SK-N-SH treated with all-trans-retinoic acid at 6 μM for 48 hours (cell line): ENCODE measurements around the gene RAC2.

Experiments used
- ATAC-seq: fragments of 200-7000 bp; cut with Tn5 transposase; 3 replicates; pipeline ENCODE4 v1.9.1; 2020; ENCODE audit warnings: mild to moderate bottlenecking, moderate library complexity
- ARNTL ChIP-seq: fragments of 450-650 bp; formaldehyde crosslinking; IDR thresholded peaks from 2 replicates; pipeline ENCODE4 v1.5.0; 2020; ENCODE audit warnings: low read depth, mild to moderate bottlenecking, moderate library complexity, borderline replicate concordance
- CREB5 ChIP-seq: fragments of 250-450 bp; sonication (Bioruptor Pico); IDR thresholded peaks from 2 replicates; pipeline ENCODE4 v1.5.1; 2020; ENCODE audit warnings: low read depth, mild to moderate bottlenecking, moderate library complexity
- CSDC2 ChIP-seq: fragments of 250-450 bp; sonication (Bioruptor Pico); IDR thresholded peaks from 2 replicates; pipeline ENCODE4 v1.5.0; 2020; ENCODE audit warnings: mild to moderate bottlenecking, moderate library complexity
- ESRRG ChIP-seq: fragments of 250-450 bp; sonication (Bioruptor Pico); IDR thresholded peaks from 2 replicates; pipeline ENCODE4 v1.6.1; 2021; ENCODE audit warnings: mild to moderate bottlenecking
- GLIS3 ChIP-seq: fragments of 250-450 bp; sonication (Bioruptor Pico); IDR thresholded peaks from 2 replicates; pipeline ENCODE4 v1.5.0; 2020; ENCODE audit warnings: mild to moderate bottlenecking, moderate library complexity
- ISL1 ChIP-seq: fragments of 250-450 bp; sonication (Bioruptor Pico); IDR thresholded peaks from 2 replicates; pipeline ENCODE4 v2.1.2; 2022; ENCODE audit warnings: mild to moderate bottlenecking, moderate library complexity
- OSR1 ChIP-seq: fragments of 250-450 bp; sonication (Bioruptor Pico); IDR thresholded peaks from 2 replicates; pipeline ENCODE4 v1.8.0; 2022; ENCODE audit warnings: moderate library complexity, mild to moderate bottlenecking, inconsistent platforms
- PATZ1 ChIP-seq: fragments of 250-450 bp; sonication (Bioruptor Pico); IDR thresholded peaks from 2 replicates; pipeline ENCODE4 v1.8.0; 2020; ENCODE audit warnings: mild to moderate bottlenecking, moderate library complexity, borderline replicate concordance
- PPARA ChIP-seq: fragments of 250-450 bp; sonication (Bioruptor Pico); IDR thresholded peaks from 2 replicates; pipeline ENCODE4 v1.5.0; 2020; ENCODE audit warnings: mild to moderate bottlenecking, borderline replicate concordance
- RARB ChIP-seq: fragments of 250-450 bp; sonication (Bioruptor Pico); IDR thresholded peaks from 2 replicates; pipeline ENCODE4 v1.8.0; 2021; ENCODE audit warnings: mild to moderate bottlenecking, moderate library complexity
- TCF4 ChIP-seq: fragments of 250-450 bp; sonication (Bioruptor Pico); IDR thresholded peaks from 2 replicates; pipeline ENCODE4 v1.8.0; 2021; ENCODE audit warnings: mild to moderate bottlenecking, moderate library complexity, borderline replicate concordance
- TOX ChIP-seq: fragments of 250-450 bp; sonication (Bioruptor Pico); IDR thresholded peaks from 2 replicates; pipeline ENCODE4 v1.8.0; 2021; ENCODE audit warnings: mild to moderate bottlenecking, moderate library complexity, borderline replicate concordance
- ZC3H10 ChIP-seq: fragments of 250-450 bp; sonication (Bioruptor Pico); IDR thresholded peaks from 2 replicates; pipeline ENCODE4 v1.5.1; 2021; ENCODE audit warnings: mild to moderate bottlenecking, moderate library complexity
- ZFP3 ChIP-seq: fragments of 250-450 bp; sonication (Bioruptor Pico); IDR thresholded peaks from 2 replicates; pipeline ENCODE4 v1.5.0; 2020; ENCODE audit warnings: mild to moderate bottlenecking, moderate library complexity
- ZFP30 ChIP-seq: fragments of 450-650 bp; formaldehyde crosslinking; IDR thresholded peaks from 2 replicates; pipeline ENCODE4 v1.5.0; 2022; ENCODE audit warnings: mild to moderate bottlenecking, moderate library complexity
- ZNF70 ChIP-seq: fragments of 450-650 bp; formaldehyde crosslinking; IDR thresholded peaks from 2 replicates; pipeline ENCODE4 v1.5.0; 2020; ENCODE audit warnings: mild to moderate bottlenecking, moderate library complexity
- ZNF8 ChIP-seq: fragments of 450-650 bp; formaldehyde crosslinking; IDR thresholded peaks from 2 replicates; pipeline ENCODE4 v1.5.0; 2020; ENCODE audit warnings: mild to moderate bottlenecking, moderate library complexity
- TF ChIP-seq, protein P1 (sequence below): fragments of 250-450 bp; sonication (Bioruptor Pico); IDR thresholded peaks from 2 replicates; pipeline ENCODE4 v1.8.0; 2021; ENCODE audit warnings: low read depth, mild to moderate bottlenecking, moderate library complexity, borderline replicate concordance
- TF ChIP-seq, protein P2 (sequence below): fragments of 250-450 bp; sonication (Bioruptor Pico); IDR thresholded peaks from 2 replicates; pipeline ENCODE4 v1.5.1; 2021; ENCODE audit warnings: mild to moderate bottlenecking, moderate library complexity
- TF ChIP-seq, protein P3 (sequence below): fragments of 250-450 bp; sonication (Bioruptor Pico); IDR thresholded peaks from 2 replicates; pipeline ENCODE4 v1.5.0; 2020; ENCODE audit warnings: mild to moderate bottlenecking, moderate library complexity

Gene RAC2

DNA sequence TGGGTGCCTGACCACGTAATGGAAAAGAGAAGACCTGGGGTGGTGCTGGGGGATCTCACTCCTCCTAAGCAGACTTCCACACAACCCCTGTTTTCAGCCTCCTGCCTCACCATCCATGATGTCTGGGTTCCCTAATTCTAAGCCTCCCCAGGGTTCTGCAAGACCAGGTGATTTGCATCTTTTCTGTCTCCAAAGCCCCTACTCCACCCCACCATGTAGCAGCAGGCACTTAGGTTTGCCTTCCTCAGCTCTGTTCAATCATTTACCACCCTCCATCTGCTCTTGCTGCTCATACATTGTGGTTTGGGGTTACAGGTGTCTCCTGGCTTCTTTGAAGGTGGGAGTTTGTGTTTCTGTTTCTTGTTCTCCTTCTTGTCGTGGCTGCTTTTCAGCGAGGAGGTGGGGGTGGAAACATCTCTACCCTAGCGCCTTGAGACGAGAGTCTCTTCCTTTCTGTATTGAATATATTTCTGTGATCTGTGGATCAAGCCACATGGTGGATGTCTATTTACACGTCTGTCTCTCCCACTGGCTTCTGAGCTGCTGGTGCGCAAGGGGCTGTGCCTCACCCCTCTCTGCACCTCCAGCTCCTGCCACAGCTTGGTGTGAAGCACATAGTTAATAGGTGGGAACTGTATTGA lies 25.2 kb downstream of the RAC2 start:
- ATAC-seq: no peak

GRCh38 chr22:37218399-37218770 lies 25.7 kb downstream of the RAC2 start:
- ATAC-seq: no peak
- TF ChIP-seq TOX (CRISPR knock-in tag): no peak

More for the DNA sequence above, 25.2 kb downstream of the RAC2 start:
- TF ChIP-seq, protein P1, sequence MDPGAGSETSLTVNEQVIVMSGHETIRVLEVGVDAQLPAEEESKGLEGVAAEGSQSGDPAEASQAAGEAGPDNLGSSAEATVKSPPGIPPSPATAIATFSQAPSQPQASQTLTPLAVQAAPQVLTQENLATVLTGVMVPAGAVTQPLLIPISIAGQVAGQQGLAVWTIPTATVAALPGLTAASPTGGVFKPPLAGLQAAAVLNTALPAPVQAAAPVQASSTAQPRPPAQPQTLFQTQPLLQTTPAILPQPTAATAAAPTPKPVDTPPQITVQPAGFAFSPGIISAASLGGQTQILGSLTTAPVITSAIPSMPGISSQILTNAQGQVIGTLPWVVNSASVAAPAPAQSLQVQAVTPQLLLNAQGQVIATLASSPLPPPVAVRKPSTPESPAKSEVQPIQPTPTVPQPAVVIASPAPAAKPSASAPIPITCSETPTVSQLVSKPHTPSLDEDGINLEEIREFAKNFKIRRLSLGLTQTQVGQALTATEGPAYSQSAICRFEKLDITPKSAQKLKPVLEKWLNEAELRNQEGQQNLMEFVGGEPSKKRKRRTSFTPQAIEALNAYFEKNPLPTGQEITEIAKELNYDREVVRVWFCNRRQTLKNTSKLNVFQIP (CRISPR knock-in tag): no peak
- TF ChIP-seq PATZ1 (CRISPR knock-in tag) (no peak), GLIS3 (CRISPR knock-in tag) (no peak), ZNF70 (CRISPR knock-in tag) (no peak), CSDC2 (CRISPR knock-in tag) (no peak), RARB (no peak), PPARA (CRISPR knock-in tag) (no peak)
- TF ChIP-seq, protein P2, sequence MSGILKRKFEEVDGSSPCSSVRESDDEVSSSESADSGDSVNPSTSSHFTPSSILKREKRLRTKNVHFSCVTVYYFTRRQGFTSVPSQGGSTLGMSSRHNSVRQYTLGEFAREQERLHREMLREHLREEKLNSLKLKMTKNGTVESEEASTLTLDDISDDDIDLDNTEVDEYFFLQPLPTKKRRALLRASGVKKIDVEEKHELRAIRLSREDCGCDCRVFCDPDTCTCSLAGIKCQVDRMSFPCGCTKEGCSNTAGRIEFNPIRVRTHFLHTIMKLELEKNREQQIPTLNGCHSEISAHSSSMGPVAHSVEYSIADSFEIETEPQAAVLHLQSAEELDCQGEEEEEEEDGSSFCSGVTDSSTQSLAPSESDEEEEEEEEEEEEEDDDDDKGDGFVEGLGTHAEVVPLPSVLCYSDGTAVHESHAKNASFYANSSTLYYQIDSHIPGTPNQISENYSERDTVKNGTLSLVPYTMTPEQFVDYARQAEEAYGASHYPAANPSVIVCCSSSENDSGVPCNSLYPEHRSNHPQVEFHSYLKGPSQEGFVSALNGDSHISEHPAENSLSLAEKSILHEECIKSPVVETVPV (CRISPR knock-in tag): no peak
- TF ChIP-seq, all 23 proteins: peak for 0

DNA sequence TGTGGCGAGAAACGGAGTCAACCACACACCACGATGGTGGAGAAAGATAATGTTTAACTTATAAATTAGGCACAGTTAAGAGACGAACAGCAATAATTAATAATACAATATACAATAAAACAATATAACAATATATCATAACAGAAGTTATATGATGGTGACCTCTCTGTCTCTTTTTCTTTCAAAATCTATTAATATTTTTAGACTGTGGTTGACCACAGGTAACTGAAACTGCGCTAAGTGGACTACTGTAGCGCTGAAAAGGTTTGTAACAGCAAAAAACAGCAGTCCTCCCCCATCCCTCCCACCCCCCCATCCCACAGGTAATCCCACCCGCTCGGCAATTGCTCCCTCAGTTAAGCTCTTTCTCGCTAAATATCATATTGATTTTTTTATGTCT lies 28.2 kb downstream of the RAC2 start:
- no peak for ATAC-seq
- TF ChIP-seq ARNTL (CRISPR knock-in tag) (no peak), ESRRG (CRISPR knock-in tag) (no peak), ZC3H10 (CRISPR knock-in tag) (no peak)
- TF ChIP-seq, all 23 proteins: peak for 0

GRCh38 chr22:37214731-37215030 lies 29.4 kb downstream of the RAC2 start:
- no peak for ATAC-seq
- TF ChIP-seq ZFP3 (CRISPR knock-in tag) (no peak), ZNF70 (CRISPR knock-in tag) (no peak), ARNTL (CRISPR knock-in tag) (no peak), PPARA (CRISPR knock-in tag) (no peak), TCF4 (CRISPR knock-in tag) (no peak), CREB5 (CRISPR knock-in tag) (no peak)

DNA sequence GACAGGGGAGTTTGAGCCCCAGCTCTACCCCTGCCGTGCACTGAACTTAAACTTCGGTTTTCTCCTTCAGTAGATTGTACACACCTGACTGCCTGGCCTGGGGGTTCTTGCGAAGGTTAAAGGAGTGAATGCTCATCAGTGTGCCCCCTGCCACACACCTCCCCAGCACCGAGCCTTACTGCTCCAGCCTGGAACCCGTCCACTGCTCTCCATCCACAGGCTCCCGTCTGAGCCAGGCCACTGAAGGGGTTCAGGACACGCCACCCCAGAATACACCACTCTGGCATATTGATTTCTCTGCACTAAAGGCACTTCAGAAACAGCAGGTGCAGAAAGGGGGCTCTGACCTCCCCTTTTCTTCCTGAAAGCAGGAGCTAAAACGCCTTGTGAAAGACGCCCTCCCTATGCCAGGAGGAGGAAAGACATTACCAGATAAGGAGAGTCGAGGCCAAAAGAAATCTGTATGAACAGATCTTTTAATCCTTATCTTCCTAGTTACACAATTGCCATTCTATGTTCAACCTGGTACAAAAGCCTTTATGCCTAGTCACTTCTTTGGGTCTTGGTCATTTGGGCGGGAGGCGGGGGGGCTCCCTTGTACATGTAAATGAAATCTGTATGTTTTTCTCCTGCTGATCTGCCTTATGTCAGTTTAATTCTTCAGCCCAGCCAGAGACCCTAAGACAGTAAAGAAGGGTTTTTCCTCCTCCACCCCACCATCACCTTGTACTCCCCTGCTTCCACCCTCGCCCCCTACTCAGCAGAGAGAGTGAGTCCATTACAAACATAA lies 29.9 kb downstream of the RAC2 start:
- ATAC-seq: no peak
- no peak for TF ChIP-seq ISL1 (CRISPR knock-in tag)
- TF ChIP-seq OSR1 (CRISPR knock-in tag): no peak
- TF ChIP-seq, protein P3, sequence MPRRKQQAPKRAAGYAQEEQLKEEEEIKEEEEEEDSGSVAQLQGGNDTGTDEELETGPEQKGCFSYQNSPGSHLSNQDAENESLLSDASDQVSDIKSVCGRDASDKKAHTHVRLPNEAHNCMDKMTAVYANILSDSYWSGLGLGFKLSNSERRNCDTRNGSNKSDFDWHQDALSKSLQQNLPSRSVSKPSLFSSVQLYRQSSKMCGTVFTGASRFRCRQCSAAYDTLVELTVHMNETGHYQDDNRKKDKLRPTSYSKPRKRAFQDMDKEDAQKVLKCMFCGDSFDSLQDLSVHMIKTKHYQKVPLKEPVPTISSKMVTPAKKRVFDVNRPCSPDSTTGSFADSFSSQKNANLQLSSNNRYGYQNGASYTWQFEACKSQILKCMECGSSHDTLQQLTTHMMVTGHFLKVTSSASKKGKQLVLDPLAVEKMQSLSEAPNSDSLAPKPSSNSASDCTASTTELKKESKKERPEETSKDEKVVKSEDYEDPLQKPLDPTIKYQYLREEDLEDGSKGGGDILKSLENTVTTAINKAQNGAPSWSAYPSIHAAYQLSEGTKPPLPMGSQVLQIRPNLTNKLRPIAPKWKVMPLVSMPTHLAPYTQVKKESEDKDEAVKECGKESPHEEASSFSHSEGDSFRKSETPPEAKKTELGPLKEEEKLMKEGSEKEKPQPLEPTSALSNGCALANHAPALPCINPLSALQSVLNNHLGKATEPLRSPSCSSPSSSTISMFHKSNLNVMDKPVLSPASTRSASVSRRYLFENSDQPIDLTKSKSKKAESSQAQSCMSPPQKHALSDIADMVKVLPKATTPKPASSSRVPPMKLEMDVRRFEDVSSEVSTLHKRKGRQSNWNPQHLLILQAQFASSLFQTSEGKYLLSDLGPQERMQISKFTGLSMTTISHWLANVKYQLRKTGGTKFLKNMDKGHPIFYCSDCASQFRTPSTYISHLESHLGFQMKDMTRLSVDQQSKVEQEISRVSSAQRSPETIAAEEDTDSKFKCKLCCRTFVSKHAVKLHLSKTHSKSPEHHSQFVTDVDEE (CRISPR knock-in tag): no peak
- TF ChIP-seq ZFP3 (CRISPR knock-in tag): no peak
- TF ChIP-seq CREB5 (CRISPR knock-in tag): no peak
- no peak for TF ChIP-seq ARNTL (CRISPR knock-in tag)
- TF ChIP-seq ZNF8: no peak
- no peak for TF ChIP-seq GLIS3 (CRISPR knock-in tag)
- TF ChIP-seq, protein P1 (CRISPR knock-in tag): no peak
- no peak for TF ChIP-seq CSDC2 (CRISPR knock-in tag)
- TF ChIP-seq TCF4 (CRISPR knock-in tag): no peak
- no peak for TF ChIP-seq ZFP30
